NB4 (cell line): Measurements from ENCODE around the gene CD69.

Experiments
- DNase-seq: peaks from one replicate; pipeline ENCODE4 v3.0.0; 2010; ENCODE audit warnings: low read depth
- H3K4me3 ChIP-seq: one replicate; pipeline ENCODE4 v1.5.1; 2011; ENCODE audit warnings: mild to moderate bottlenecking, low read depth, low read length, moderate library complexity
- CTCF ChIP-seq: IDR thresholded peaks from one replicate; pipeline ENCODE4 v1.5.1; 2012; ENCODE audit warnings: low read depth, low read length
- MAX ChIP-seq: IDR thresholded peaks from 2 replicates; pipeline ENCODE4 v1.6.1; 2011; ENCODE audit warnings: low read depth, low read length
- MYC ChIP-seq: IDR thresholded peaks from 2 replicates; pipeline ENCODE4 v1.6.1; 2011; ENCODE audit warnings: low read depth, low read length
- POLR2A ChIP-seq: IDR thresholded peaks from 2 replicates; pipeline ENCODE4 v1.6.1; 2011; ENCODE audit warnings: mild to moderate bottlenecking; ENCODE audit not compliant: insufficient read length; ENCODE audit errors: extremely low read depth

The CD69 gene

GRCh38 chr12:9799961-9800360, 39.3 kb upstream of the CD69 start:
- no peak overlapping the region for H3K4me3 ChIP-seq
- no peak for DNase-seq
- TF ChIP-seq POLR2A: no peak
- no peak for TF ChIP-seq MYC
- no peak for TF ChIP-seq CTCF
- TF ChIP-seq MAX: no peak

- peak; percentile 78 for DNase-seq
- H3K4me3 ChIP-seq: no peak overlapping the region
- TF ChIP-seq MAX: peak; percentile 46; the same call in 1 of the 2 replicates
- TF ChIP-seq MYC: peak; percentile 6; the same call in 1 of the 2 replicates
- no peak for TF ChIP-seq POLR2A
- peak; percentile 38 for TF ChIP-seq CTCF
These were observed 37.3 kb upstream of the CD69 start for GRCh38 chr12:9797722-9798619.

GRCh38 chr12:9796971-9797370, 36.3 kb upstream of the CD69 start:
- TF ChIP-seq CTCF: no peak
- TF ChIP-seq POLR2A: no peak
- no peak for TF ChIP-seq MAX
- TF ChIP-seq MYC: no peak
- no peak for DNase-seq
- H3K4me3 ChIP-seq: no peak overlapping the region

- no peak overlapping the region for H3K4me3 ChIP-seq
- no peak for DNase-seq
- TF ChIP-seq MAX (no peak), POLR2A (no peak), MYC (no peak), CTCF (no peak)
These were observed 35.6 kb upstream of the CD69 start for GRCh38 chr12:9796346-9796745.

- no peak for TF ChIP-seq POLR2A
- no peak for TF ChIP-seq CTCF
- TF ChIP-seq MAX: no peak
- no peak for TF ChIP-seq MYC
- no peak for DNase-seq
- H3K4me3 ChIP-seq: no peak overlapping the region
These were observed 35.2 kb upstream of the CD69 start for GRCh38 chr12:9795945-9796344.
